AG09309 (cell line): ENCODE data around the gene FASN.
A peak's percentile ranks its signal among the peaks of the same experiment; 100 is the strongest.

Source experiments
- DNase-seq: peaks from one replicate; pipeline ENCODE4 v3.0.0-alpha.2; 2010; ENCODE audit warnings: low read depth
- H3K4me3 ChIP-seq: 2 replicates; pipeline ENCODE4 v1.5.1; 2011; ENCODE audit warnings: mild to moderate bottlenecking, low read depth, low read length, moderate library complexity; ENCODE audit not compliant: control insufficient read depth
- TF ChIP-seq, protein P1 (sequence below): IDR thresholded peaks from 2 replicates; pipeline ENCODE4 v1.5.1; 2011; ENCODE audit warnings: mild to moderate bottlenecking, low read depth, low read length, inconsistent platforms; ENCODE audit not compliant: insufficient read depth, control insufficient read depth; ENCODE audit errors: missing control alignments

The FASN gene

DNA sequence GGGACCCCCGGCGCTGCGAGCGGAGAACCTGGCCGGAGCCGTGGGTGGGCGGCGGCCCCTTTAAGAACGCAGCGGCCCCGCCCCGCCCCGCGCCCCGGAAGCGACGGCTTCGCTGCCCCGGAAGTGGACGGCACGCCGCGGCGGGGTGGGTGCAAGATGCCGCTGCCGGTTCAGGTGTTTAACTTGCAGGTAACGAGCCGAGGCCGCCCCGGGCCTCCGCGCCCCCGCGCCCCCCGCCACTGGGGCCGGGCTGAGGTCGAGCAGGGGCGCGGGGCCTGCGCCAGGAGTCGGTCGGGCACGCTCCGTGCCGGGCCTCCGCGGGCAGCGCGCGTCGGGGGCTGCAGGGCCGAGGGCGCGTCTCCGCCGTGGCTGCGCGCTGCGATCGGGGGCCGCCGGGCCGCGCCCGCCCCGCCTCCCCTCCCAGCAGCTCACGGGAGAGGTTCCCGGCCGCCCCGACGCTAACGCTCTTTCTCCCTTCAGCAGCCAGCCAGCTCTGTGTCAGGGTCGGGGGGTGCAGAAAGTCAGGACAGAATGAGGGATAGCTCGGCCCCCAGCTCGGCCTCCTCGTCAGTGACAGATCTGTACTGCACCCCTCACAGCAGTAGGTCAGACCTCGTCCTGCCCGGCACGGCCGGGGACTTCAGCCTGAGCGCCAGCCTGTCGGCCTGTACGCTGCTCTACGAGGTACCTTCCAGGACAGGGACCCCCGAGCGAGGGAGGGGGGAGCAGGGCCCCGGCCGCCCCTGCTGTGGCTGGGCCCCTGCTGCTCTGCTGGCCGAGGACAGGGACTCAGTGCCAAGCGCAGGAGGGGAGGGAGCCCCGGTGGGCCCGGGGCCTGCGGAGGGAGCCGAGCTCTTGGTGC, 46.0 kb downstream of the FASN start, which contains the start of the genes GPS1 and RFNG:
Gene GPS1, plus strand, starts transcription at position 123 of the 862 bp plus-strand sequence. Its CDS starts 34 bp downstream, at position 157.
Gene RFNG, minus strand, starts transcription at position 36 of the 862 bp plus-strand sequence. CDS start 45 bp downstream, outside the sequence.
- TF ChIP-seq, protein P1, sequence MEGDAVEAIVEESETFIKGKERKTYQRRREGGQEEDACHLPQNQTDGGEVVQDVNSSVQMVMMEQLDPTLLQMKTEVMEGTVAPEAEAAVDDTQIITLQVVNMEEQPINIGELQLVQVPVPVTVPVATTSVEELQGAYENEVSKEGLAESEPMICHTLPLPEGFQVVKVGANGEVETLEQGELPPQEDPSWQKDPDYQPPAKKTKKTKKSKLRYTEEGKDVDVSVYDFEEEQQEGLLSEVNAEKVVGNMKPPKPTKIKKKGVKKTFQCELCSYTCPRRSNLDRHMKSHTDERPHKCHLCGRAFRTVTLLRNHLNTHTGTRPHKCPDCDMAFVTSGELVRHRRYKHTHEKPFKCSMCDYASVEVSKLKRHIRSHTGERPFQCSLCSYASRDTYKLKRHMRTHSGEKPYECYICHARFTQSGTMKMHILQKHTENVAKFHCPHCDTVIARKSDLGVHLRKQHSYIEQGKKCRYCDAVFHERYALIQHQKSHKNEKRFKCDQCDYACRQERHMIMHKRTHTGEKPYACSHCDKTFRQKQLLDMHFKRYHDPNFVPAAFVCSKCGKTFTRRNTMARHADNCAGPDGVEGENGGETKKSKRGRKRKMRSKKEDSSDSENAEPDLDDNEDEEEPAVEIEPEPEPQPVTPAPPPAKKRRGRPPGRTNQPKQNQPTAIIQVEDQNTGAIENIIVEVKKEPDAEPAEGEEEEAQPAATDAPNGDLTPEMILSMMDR: no peak
- H3K4me3 ChIP-seq: peak within 1 kb of the TSS; percentile 74
- no peak for DNase-seq

DNA sequence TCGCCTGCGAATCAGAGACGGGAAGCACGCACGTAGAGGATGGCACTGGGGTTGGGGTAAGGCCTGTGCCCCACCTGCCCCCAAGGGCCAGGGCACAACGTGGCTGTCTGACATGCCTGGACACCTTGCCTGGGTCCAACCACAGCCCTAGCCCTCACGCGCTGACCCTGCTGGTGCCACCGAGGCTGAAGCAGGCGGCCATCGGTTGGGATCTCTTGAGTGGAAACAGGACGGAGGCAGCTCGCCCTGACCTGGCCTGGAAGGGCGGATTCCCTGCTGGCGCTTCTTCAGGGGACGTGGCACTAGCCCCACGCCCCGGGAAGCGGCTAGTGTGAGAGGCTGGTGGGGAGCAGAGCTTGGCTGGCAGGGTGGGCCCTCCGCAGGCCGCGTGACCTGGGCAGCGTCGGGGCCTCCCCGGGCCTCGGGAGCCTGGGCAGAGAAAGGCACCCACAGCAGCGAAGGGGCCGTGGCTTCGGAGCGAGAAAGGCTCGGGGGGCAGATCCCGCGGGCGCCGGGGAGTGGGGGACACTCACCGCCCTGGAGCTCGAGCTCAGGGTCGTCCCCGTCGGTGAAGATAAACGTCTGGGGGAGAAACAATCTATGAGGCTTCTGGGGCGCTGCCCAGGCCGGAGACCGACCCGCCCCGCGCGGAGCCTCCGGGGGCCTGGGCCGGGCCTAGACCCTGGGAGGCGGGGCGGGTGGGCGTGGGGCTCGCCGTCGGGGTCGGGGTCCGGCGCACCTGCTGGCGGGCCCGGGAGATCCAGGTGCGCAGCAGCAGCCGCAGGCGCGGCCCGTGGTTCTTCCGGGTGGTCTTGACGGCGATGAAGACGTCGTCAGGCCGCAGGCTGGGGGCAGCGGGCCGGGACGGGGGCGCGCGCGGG, 47.0 kb downstream of the FASN start:
- TF ChIP-seq, protein P1: no peak
- peak overlapping the region; percentile 74 for H3K4me3 ChIP-seq
- DNase-seq: no peak

DNA sequence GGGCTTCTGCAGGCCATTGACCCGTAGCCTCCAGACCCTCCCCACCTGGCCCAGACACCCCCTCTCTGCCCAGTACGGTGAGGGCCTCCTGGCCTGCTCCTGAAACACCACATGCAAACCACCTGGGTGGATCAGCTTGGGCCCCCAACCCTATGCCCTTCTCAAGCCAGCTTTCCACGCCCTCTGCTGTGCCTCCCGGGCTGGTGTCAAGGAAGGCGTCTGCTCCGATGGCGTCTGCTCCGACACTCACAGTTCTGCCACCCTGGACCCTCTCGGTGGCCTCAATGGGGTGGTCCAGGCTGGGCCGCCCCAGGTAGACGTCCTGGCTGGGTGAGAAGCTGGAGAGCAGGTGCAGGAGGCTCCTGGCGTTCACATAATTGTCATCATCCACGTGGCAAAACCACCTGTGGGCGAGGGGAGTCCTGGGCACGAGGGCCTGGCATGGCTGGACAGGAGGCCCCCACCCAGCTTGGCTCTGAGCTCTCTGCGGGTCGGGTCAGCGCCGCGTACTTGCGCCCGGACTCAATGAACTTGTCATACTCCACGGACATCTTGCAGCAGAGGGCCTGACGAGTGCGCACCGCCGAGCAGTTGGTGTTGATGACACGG, 47.8 kb downstream of the FASN start:
- DNase-seq: no peak
- peak overlapping the region; percentile 74 for H3K4me3 ChIP-seq
- TF ChIP-seq, protein P1: no peak

DNA sequence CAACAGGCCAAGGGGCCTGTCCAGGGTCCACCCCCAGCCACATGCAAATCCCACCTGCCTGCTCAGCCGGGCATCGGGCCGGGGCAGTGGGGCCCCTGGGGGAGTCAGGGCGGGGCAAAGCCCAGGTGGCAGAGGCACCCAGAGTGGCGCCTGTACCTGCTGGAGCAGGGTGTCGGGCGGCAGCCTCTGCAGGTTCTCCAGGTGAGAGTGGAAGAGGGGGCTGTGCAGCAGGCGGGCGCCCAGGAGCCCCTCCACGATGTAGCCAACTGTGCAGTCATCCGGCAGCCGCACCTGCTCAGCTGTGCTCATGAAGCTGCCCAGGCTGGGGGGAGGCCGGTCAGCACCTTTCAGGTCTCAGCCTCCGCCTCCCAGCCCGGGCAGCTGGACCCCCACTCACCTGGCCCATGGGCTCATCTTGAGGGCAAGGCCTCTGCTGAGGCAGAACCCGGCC, 48.5 kb downstream of the FASN start:
- no peak overlapping the region for H3K4me3 ChIP-seq
- DNase-seq: no peak
- TF ChIP-seq, protein P1: no peak

DNA sequence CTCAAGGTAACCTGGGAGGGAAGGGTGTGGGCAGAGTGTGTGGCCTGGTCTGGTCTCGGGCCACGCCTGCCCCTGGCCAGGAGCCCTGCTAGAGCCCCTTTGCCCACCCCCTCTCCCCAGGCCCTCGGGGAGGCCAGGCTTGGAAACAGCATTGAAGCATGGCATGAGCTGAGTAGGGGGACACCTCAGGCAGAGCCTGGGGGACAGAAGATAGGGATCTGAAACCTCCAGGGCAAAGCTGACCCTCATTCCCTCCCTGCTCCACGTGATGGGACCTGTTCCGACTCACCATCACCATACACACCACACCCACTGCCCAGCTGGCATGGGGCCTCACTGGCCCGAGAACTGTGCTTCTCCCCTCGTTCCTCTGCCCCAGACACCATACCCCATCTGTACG, 48.9 kb downstream of the FASN start:
- H3K4me3 ChIP-seq: no peak overlapping the region
- TF ChIP-seq, protein P1: no peak
- DNase-seq: no peak

DNA sequence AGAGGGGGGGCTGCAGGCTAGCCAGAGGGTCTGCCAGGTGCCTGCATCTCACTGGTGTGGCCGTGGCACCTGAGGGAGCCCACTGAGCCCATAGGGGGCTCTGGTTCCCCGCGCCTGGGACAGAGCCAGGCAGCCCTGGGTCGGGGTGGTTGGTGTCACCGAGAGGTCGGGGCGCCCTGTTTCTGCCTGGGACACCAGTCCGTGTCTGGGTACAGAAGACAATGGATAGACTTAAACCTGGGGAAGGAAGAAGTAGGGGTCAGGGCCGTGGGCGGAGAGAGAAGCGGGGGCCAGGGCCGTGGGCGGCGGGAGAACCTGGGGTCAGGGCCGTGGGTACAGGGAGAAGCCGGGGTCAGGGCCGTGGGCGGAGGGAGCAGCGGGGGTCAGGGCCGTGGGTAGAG, 49.5 kb downstream of the FASN start:
- H3K4me3 ChIP-seq: no peak overlapping the region
- TF ChIP-seq, protein P1: no peak
- DNase-seq: no peak
